BJ (cell line): ENCODE results near the gene TMEM19. TPM values are rescaled to one million over a fixed set of nuclear protein-coding genes. Genes with fewer than 3 reads are reported as not detected.

Source experiments
- CTCF ChIA-PET: fragments of 350-600 bp; formaldehyde crosslinking; extraction: SDS; loops from one replicate; lab custom pipeline; 2021; ENCODE audit warnings: antibody characterized with exemption, inconsistent platforms; lab: Yijun Ruan, JAX
- POLR2A ChIA-PET: fragments of 300-600 bp; sonication (Branson Sonifier 250); formaldehyde crosslinking; extraction: SDS; loops from one replicate; lab custom pipeline; 2021; ENCODE audit warnings: antibody characterized with exemption; lab: Charles Lee
- DNase-seq: peaks from one replicate; pipeline ENCODE4 v3.0.0-alpha.2; 2011; ENCODE audit warnings: low read depth
- H3K27me3 ChIP-seq: 2 replicates; pipeline ENCODE4 v1.6.0; 2011; ENCODE audit warnings: low read length; ENCODE audit not compliant: control insufficient read depth, insufficient read depth
- H3K36me3 ChIP-seq: 2 replicates; pipeline ENCODE4 v1.5.1; 2011; ENCODE audit warnings: low read length; ENCODE audit not compliant: control insufficient read depth, insufficient read depth
- H3K4me3 ChIP-seq: 2 replicates; pipeline ENCODE4 v1.5.1; 2011; ENCODE audit warnings: low read depth, mild to moderate bottlenecking, control low read depth, low read length
- CTCF ChIP-seq: IDR thresholded peaks from 2 replicates; pipeline ENCODE4 v1.5.1; 2011; ENCODE audit warnings: low read depth, mild to moderate bottlenecking, control low read depth, inconsistent platforms, low read length, moderate library complexity; ENCODE audit not compliant: insufficient read depth
- polyA plus RNA-seq: library from polyadenylated mRNA; depleted of rRNA; stranded (reverse); fragments of >200 nt; gene quantifications from 2 replicates; pipeline ENCODE4 v1.2.3, GENCODE V29; 2011

TMEM19 gene
- polyA plus RNA-seq, 1 experiment = 18.4 TPM

GRCh38 chr12:71730936-71731335, 45.1 kb downstream of the TMEM19 start:
- no peak for DNase-seq
- POLR2A ChIA-PET = no interaction called here
- TF ChIP-seq CTCF = no peak
- CTCF ChIA-PET = no interaction called here
- no peaks in the 10 kb centered on the region for H3K27me3 ChIP-seq
- H3K4me3 ChIP-seq = no peak overlapping the region
- H3K36me3 ChIP-seq = no peaks in the 10 kb centered on the region

DNA sequence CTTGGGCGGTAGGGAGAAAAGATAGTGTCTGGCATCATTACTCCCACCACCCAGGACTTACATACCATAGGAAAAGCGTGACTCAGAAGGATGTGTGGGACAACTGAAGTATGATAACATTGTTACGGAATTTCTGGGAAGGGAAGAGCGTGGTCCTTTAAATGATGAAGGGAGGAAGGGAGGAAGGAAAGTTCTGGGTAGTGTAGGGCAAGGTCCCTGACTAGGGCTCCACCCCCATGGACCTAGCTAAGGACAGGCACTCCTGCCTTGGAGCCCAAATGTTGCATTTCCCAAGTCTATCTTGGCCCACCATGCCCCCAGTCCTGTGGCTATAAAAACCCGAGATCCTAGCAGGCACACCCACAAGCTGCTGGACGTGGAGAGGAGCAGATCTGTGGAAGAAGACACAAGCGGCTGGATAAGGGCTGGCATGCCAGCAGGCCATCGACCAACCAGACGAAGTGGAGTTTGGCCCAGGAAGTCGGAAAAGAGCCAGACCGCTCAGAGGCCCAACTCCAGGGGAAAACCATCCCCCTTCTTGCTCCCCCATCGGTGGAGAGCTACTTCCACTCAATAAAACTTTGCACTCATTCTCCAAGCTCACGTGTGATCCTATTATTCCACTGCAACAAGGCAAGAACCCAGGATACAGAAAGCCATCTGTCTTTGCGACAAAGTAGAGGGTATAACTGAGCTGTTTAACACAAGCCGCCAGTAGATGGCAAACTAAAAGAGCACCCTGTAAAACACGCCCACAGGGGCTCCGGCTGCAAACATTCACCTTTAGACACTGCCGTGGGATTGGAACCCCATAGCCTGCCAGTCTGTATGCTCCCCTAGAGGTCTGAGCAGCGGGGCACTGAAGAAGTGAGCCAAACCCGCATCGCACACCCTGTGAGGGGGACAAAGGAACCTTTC, 45.8 kb downstream of the TMEM19 start:
- POLR2A ChIA-PET = interaction anchor here (0.7 kb wide), 1 partner anchor 16 kb away, joined by 6 read pairs; no protein-coding TSS in a partner anchor
- no peaks in the 10 kb centered on the region for H3K36me3 ChIP-seq
- no peaks in the 10 kb centered on the region for H3K27me3 ChIP-seq
- no peak overlapping the region for H3K4me3 ChIP-seq
- DNase-seq = no peak
- CTCF ChIA-PET = interaction anchor here (0.7 kb wide), 2 partner anchors 15 to 45 kb away, joined by 3 read pairs; no protein-coding TSS in a partner anchor
- no peak for TF ChIP-seq CTCF

DNA sequence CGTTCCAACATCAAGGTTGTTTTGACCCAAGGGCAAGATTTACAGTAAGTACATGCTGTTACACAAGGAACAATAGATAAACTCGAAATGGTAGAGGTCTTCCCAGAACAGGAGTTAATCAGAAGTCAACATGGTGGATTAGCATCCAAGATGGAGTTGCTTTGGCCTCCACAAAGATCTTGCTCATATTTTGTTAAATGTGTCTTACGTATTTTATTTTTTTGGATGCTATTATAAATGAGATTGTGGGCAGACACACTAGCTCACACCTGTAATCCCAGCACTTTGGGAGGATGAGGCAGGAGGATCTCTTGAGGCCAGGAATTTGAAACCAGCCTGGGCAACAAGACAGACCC, 46.5 kb downstream of the TMEM19 start:
- no peak for TF ChIP-seq CTCF
- H3K4me3 ChIP-seq = no peak overlapping the region
- H3K27me3 ChIP-seq = no peaks in the 10 kb centered on the region
- DNase-seq = no peak
- ChIA-PET CTCF (no interaction called here), POLR2A (no interaction called here)
- no peaks in the 10 kb centered on the region for H3K36me3 ChIP-seq

DNA sequence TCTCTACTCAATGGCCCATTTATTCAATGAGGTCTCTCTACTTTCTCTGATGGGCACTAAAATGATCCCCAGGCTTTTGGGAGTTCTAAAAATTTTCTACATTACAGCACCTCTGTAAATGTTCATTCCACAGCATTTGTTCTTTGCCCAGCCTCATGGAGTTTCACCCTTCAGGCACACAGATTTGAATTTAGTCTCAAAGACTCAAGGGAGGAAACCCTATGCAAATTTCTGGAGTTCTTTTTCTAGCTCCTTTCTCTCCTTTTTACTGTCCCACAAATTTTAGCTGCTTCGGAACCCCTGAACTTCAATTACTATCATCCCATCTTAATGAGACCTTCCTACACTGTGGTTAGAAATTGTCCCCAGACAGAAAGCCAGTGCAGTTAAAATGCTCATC, 51.3 kb downstream of the TMEM19 start:
- no peak for TF ChIP-seq CTCF
- Histone ChIP-seq H3K4me3 (no peak overlapping the region), H3K27me3 (no peaks in the 10 kb centered on the region), H3K36me3 (no peaks in the 10 kb centered on the region)
- no peak for DNase-seq
- ChIA-PET POLR2A (no interaction called here), CTCF (interaction anchor here (2.0 kb wide), 1 partner anchor 10 kb away, joined by 7 read pairs; no protein-coding TSS in a partner anchor)

- Histone ChIP-seq H3K27me3 (no peaks in the 10 kb centered on the region), H3K4me3 (no peak overlapping the region), H3K36me3 (no peaks in the 10 kb centered on the region)
- POLR2A ChIA-PET = no interaction called here
- TF ChIP-seq CTCF = no peak
- no peak for DNase-seq
- CTCF ChIA-PET = interaction anchor here (0.9 to 1.0 kb wide), 2 partner anchors 106 to 303 kb away, joined by 3 read pairs; no protein-coding TSS in a partner anchor
These were observed 57.1 kb downstream of the TMEM19 start for GRCh38 chr12:71742998-71743397.
